ENCODE data around the gene CCDC34.

Gene CCDC34

GRCh38 chr11:27401280-27401832, 38.3 kb upstream of the CCDC34 start:
- no peaks in the 10 kb centered on the region for H3K4me1 Mint-ChIP-seq (ENCODE audit: low read depth in 2 of 2)
- no peak for DNase-seq
- no peak for ATAC-seq (replicated peaks)

DNA sequence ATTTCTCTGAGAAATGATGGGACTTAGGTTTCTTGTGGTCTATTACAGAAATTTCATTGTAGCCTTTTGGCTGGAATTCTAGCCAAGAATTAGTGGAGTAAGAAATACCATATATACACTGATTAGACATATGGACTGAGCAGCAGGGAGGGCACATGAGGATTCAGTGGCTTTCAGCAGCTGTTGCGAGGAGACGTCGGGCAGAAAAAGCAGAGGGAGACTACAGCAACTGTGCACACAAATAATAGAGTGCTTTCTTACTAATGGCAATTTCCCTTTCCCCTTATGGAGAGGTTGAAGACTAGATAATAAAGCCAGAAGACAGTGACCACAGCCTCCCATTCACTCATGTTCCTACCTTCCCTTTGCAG, 35.4 kb upstream of the CCDC34 start:
- DNase-seq (no peak), ATAC-seq (replicated peaks) (no peak)
- H3K36me3 Mint-ChIP-seq (ENCODE audit: insufficient read depth): no peaks in the 10 kb centered on the region
- no peaks in the 10 kb centered on the region for H3K9me3 Mint-ChIP-seq
- H3K4me3 Mint-ChIP-seq: no peak overlapping the region
- H3K27ac Mint-ChIP-seq: no peak overlapping the region
- H3K27me3 Mint-ChIP-seq: peaks cover 9 to 13% of the 10 kb centered on the region in 2 donors
- H3K4me1 Mint-ChIP-seq (ENCODE audit: low read depth in 2 of 2): no peaks in the 10 kb centered on the region

More at GRCh38 chr11:27401280-27401832, 38.3 kb upstream of the CCDC34 start:
- H3K36me3 Mint-ChIP-seq (ENCODE audit: insufficient read depth): no peaks in the 10 kb centered on the region
- no peak overlapping the region for H3K27ac Mint-ChIP-seq
- H3K27me3 Mint-ChIP-seq: peaks cover 9 to 13% of the 10 kb centered on the region in 2 donors
- no peak overlapping the region for H3K4me3 Mint-ChIP-seq
- H3K9me3 Mint-ChIP-seq: no peaks in the 10 kb centered on the region

GRCh38 chr11:27397624-27398399, 34.8 kb upstream of the CCDC34 start:
- Mint-ChIP-seq H3K27me3 (peaks cover 9 to 13% of the 10 kb centered on the region in 2 donors), H3K36me3 (ENCODE audit: insufficient read depth) (no peaks in the 10 kb centered on the region), H3K27ac (no peak overlapping the region), H3K4me3 (no peak overlapping the region), H3K4me1 (ENCODE audit: low read depth in 2 of 2) (no peaks in the 10 kb centered on the region), H3K9me3 (no peaks in the 10 kb centered on the region)
- DNase-seq (no peak), ATAC-seq (replicated peaks) (no peak)

DNA sequence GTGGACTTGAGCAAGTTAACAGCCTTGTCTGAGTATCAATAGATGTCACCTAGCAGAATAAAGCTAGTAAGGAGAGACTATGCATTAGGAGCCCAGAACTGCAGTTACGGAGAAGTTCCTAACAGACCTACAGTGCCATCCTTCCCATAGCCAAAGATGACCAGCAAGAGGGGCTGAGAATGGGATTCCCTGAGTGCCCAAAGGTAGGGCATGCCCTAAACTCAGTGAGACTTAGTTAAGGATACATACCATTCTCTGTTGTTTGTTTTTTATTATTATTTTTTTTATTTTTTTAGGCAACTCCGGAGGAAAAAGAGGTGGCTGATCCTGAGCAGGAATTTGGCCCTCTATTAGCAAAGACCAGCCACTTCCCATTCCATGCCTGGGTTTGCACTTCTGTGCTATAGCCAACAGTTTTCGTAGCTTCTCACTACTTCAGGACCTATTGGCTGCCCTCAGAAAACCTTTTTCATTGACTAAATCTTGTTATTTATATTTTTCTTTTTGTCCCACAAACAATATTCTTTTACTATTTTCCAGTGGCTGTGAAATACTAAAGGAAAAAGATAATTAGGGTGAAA, 33.3 kb upstream of the CCDC34 start:
- no peak for ATAC-seq (replicated peaks)
- DNase-seq: no peak
- Mint-ChIP-seq H3K36me3 (ENCODE audit: insufficient read depth) (no peaks in the 10 kb centered on the region), H3K4me3 (no peak overlapping the region), H3K27me3 (peaks cover 9 to 13% of the 10 kb centered on the region in 2 donors), H3K27ac (no peak overlapping the region), H3K4me1 (ENCODE audit: low read depth in 2 of 2) (no peaks in the 10 kb centered on the region), H3K9me3 (no peaks in the 10 kb centered on the region)

DNA sequence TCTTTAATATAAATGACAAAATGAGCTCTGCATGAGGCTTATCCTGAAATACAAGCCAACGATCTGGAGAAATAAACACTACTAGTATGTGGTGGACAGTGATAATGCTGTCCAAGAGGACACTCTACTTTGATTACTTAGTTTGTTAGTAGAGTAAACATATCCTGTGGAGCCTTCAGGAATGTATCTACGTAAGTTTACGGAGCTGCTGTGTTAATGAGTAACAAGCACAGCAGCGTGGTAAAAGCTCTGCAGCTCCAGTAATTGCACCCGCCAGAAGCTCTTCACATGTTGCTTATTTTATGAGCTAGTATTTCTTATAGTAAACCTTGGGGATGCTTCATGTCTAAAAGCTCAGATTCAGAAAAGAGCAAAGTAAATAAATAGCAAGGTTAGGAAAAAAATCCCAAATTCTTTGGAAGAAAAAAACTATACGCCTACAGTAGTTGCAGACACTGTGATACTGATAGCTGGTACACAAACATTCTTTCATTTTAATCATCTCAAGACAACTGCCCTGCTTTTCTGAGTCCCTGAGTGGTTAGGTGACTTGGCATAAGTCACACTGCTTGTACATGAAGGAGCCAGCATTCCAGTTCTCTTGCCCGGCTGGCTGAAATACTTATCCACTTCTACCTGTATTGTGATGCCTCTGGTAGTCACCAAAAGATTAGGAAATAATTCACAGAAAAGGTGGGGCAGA, 32.7 kb upstream of the CCDC34 start:
- H3K4me1 Mint-ChIP-seq (ENCODE audit: low read depth in 2 of 2): no peaks in the 10 kb centered on the region
- H3K36me3 Mint-ChIP-seq (ENCODE audit: insufficient read depth): no peaks in the 10 kb centered on the region
- DNase-seq (no peak), ATAC-seq (replicated peaks) (no peak)
- H3K27me3 Mint-ChIP-seq: peaks cover 9 to 13% of the 10 kb centered on the region in 2 donors
- no peak overlapping the region for H3K4me3 Mint-ChIP-seq
- H3K27ac Mint-ChIP-seq: no peak overlapping the region
- no peaks in the 10 kb centered on the region for H3K9me3 Mint-ChIP-seq

- ATAC-seq (replicated peaks) (no peak), DNase-seq (no peak)
- H3K27me3 Mint-ChIP-seq: peaks cover 9 to 13% of the 10 kb centered on the region in 2 donors
- no peaks in the 10 kb centered on the region for H3K36me3 Mint-ChIP-seq (ENCODE audit: insufficient read depth)
- H3K27ac Mint-ChIP-seq: no peak overlapping the region
- no peaks in the 10 kb centered on the region for H3K9me3 Mint-ChIP-seq
- no peaks in the 10 kb centered on the region for H3K4me1 Mint-ChIP-seq (ENCODE audit: low read depth in 2 of 2)
- H3K4me3 Mint-ChIP-seq: no peak overlapping the region
Measured at GRCh38 chr11:27394781-27395228, 31.8 kb upstream of the CCDC34 start.

DNA sequence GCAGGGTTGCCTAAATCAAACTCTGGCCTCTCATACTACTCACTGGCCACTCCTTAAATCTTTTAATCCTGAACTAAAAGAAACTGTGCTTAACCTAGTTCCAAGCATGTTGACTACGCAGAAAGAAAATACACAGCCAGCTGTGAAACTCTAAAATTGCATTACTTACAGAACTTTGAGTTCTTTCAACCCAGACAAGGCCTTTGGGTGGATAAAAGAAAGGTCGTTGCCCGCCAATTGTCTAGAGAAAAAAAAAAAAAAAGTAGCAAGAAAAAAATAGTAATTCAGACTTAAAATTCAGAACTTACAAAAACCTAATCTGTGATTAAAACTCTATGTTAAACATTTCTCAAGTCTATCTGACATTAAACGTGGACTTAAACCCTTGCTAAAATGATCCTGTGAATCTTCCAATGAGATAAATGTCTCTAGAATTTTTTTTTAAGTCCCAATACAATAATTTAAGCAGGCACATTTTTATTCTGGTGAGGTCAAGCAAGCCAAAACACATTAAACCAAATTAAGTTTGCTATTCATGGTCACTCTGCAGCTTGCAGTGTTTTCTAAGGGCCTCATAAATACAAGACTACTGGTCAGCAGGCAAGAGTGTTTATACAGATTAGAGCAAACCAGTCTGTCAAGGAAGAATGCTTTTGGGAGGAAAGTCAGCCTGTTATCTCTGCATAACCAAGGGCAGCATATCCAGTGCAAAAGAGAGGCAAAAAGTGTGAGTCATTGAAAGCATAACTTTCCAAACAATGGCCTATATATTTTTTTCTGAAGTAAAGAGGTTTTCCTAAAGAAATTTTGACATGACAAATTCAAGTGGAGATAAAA, 29.5 kb upstream of the CCDC34 start:
- no peak overlapping the region for H3K4me3 Mint-ChIP-seq
- no peak for DNase-seq

GRCh38 chr11:27391331-27392015, 28.5 kb upstream of the CCDC34 start:
- H3K9me3 Mint-ChIP-seq: no peaks in the 10 kb centered on the region
- H3K36me3 Mint-ChIP-seq (ENCODE audit: insufficient read depth): no peaks in the 10 kb centered on the region
- no peak overlapping the region for H3K27ac Mint-ChIP-seq
- DNase-seq (no peak), ATAC-seq (replicated peaks) (no peak)
- H3K27me3 Mint-ChIP-seq: no peaks in the 10 kb centered on the region
- no peaks in the 10 kb centered on the region for H3K4me1 Mint-ChIP-seq (ENCODE audit: low read depth in 2 of 2)
- no peak overlapping the region for H3K4me3 Mint-ChIP-seq

More for the DNA sequence above, 29.5 kb upstream of the CCDC34 start:
- no peaks in the 10 kb centered on the region for H3K36me3 Mint-ChIP-seq (ENCODE audit: insufficient read depth)
- no peak for ATAC-seq (replicated peaks)
- no peaks in the 10 kb centered on the region for H3K4me1 Mint-ChIP-seq (ENCODE audit: low read depth in 2 of 2)
- no peak overlapping the region for H3K27ac Mint-ChIP-seq
- no peaks in the 10 kb centered on the region for H3K9me3 Mint-ChIP-seq
- H3K27me3 Mint-ChIP-seq: peaks cover 0 to 6% of the 10 kb centered on the region in 2 donors

DNA sequence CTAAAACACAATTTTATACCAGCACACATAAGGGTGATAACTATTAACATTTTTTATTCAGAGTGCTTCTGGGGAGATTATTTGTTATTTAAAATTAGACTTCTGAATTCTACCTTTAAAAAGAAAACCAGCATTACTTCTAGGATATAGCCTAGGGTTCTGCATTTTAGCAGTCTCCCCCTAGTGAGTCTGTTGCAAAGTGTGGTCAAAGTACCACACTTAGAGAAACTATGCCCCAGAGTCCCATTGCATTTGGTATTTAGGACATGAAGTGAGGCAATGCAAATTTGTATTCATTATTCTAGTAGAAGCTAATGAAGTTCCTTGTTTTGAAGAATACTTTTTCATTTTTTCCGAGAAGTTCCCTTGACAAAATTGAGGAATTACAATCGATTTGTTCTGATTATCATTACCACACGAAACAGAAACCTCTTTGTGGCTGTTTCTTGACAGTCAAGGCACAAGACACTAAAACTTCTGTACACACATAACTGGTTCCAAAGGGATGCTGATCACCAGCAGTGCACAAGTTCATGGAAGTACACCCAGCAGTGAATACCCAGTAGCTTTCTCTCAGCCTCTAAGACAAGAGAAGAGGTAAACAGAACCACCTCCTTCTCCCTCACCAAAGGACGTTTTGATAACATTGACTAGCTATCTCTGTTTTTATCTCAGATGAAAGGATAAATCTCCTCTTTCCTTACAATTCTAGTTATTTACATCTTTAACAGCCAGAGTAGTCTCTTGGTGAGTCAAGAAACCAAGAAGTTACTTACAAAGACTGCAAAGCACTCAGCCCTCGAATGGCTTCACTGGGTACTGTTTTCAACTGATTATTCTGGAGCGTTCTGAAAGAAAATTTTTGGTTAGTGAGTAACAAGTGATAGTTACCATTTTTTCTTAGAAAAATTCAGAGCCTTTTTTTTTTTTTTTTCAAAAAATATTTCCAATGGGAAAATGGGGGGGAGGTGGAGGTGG, 27.6 kb upstream of the CCDC34 start:
- no peaks in the 10 kb centered on the region for H3K4me1 Mint-ChIP-seq (ENCODE audit: low read depth in 2 of 2)
- DNase-seq: no peak
- ATAC-seq (replicated peaks): no peak
- H3K36me3 Mint-ChIP-seq (ENCODE audit: insufficient read depth): no peaks in the 10 kb centered on the region
- H3K4me3 Mint-ChIP-seq: no peak overlapping the region
- H3K27me3 Mint-ChIP-seq: no peaks in the 10 kb centered on the region
- H3K27ac Mint-ChIP-seq: no peak overlapping the region
- no peaks in the 10 kb centered on the region for H3K9me3 Mint-ChIP-seq

DNA sequence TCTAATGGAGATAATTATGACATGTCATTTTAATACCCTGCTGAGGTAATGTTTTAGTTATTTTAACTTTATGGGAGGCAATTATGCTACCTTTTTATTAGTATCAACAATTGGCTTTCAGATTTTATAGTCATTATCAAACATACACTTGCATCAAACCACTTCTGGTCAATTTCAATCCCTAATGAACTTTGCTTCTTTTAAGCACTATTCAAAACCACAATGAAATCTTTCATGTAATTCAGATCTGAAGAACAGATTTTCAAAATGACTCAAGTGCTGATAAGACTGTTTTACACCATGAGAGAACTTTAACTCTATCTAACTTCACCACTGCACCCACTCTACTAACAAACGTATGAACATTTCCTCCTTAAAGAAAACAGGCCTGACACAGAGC, 25.9 kb upstream of the CCDC34 start:
- Mint-ChIP-seq H3K27ac (no peak overlapping the region), H3K9me3 (no peaks in the 10 kb centered on the region), H3K36me3 (ENCODE audit: insufficient read depth) (no peaks in the 10 kb centered on the region), H3K4me1 (ENCODE audit: low read depth in 2 of 2) (no peaks in the 10 kb centered on the region), H3K4me3 (no peak overlapping the region), H3K27me3 (no peaks in the 10 kb centered on the region)
- no peak for ATAC-seq (replicated peaks)
- no peak for DNase-seq

DNA sequence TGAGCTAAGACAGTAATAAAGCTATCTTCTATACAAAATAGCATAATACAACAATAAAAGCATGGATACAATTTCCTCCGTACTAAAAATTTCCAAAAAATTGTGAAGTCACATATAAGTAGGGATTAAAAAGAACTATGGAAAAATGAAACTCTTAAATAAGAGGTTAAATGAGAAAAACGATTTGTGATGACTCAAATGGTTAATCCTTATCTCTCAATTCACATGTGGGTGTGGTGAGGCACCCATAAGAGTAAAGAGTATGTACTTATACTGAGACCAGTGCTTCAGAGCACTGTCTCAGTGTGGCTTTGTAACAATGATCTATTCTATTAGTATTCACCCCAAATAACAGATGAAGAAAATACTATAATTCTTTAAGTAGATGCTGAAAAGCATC, 25.0 kb upstream of the CCDC34 start:
- Mint-ChIP-seq H3K9me3 (no peaks in the 10 kb centered on the region), H3K4me1 (ENCODE audit: low read depth in 2 of 2) (no peaks in the 10 kb centered on the region), H3K27ac (no peak overlapping the region), H3K27me3 (no peaks in the 10 kb centered on the region), H3K36me3 (ENCODE audit: insufficient read depth) (no peaks in the 10 kb centered on the region), H3K4me3 (no peak overlapping the region)
- DNase-seq: no peak
- no peak for ATAC-seq (replicated peaks)

DNA sequence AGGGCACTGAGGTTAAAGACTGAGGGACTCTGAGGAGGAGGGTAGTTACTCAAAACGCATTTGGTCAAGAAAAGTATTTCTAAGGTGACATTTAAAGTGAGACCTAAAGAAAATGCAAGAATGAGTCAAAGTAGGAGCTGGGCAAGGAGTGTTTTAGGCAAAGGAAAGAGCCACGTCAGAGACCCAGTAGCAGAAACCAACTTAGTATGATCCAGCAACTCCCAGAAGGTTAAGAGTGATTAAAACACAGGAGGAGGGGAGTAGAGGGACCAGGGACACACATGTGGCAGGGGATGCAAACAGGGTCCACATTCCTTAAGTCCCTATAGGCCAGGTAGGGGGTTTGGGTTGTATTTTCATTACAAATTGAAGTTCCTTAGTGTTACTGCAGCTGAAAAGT, 24.3 kb upstream of the CCDC34 start:
- no peak for ATAC-seq (replicated peaks)
- H3K4me3 Mint-ChIP-seq: no peak overlapping the region
- no peaks in the 10 kb centered on the region for H3K9me3 Mint-ChIP-seq
- no peak for DNase-seq
- no peaks in the 10 kb centered on the region for H3K27me3 Mint-ChIP-seq
- H3K27ac Mint-ChIP-seq: no peak overlapping the region
- H3K4me1 Mint-ChIP-seq (ENCODE audit: low read depth in 2 of 2): no peaks in the 10 kb centered on the region
- no peaks in the 10 kb centered on the region for H3K36me3 Mint-ChIP-seq (ENCODE audit: insufficient read depth)

All from effector memory CD8-positive, alpha-beta T cell (primary cell).